Colonic mucosa (tissue), 4 donors: ENCODE measurements around the gene CPEB4. TPM values are rescaled to one million over a fixed set of nuclear protein-coding genes. Genes with fewer than 3 reads are reported as not detected.

Experiments
- DNase-seq: peaks from one replicate; pipeline ENCODE4 v3.0.0-alpha.2; 2020
- H3K27ac ChIP-seq: fragments of 200-600 bp; one replicate; pipeline ENCODE4 v1.8.0; 2021
- H3K27me3 ChIP-seq: fragments of 200-600 bp; one replicate; pipeline ENCODE4 v1.8.0; 2021
- H3K36me3 ChIP-seq: fragments of 200-600 bp; one replicate; pipeline ENCODE4 v1.8.0; 2021
- H3K4me1 ChIP-seq: fragments of 200-600 bp; one replicate; pipeline ENCODE4 v1.8.0; 2021; ENCODE audit warnings: mild to moderate bottlenecking
- H3K4me3 ChIP-seq: fragments of 200-600 bp; one replicate; pipeline ENCODE4 v1.8.0; 2021
- H3K9ac ChIP-seq, 2 donors: one replicate each; pipeline ENCODE4 v1.7.0; 2013; ENCODE audit warnings: control low read depth in 2 of 2, low read depth in 2 of 2, low read length in 2 of 2
- H3K9me3 ChIP-seq: fragments of 200-600 bp; one replicate; pipeline ENCODE4 v1.8.0; 2021
- CTCF ChIP-seq: fragments of 200-600 bp; IDR thresholded peaks from one replicate; pipeline ENCODE4 v1.8.0; 2022; ENCODE audit warnings: antibody characterized with exemption, mild to moderate bottlenecking
- intact Hi-C: fragments of 100-400 bp; cut with DNase I; formaldehyde crosslinking; loops from one replicate; pipeline ENCODE4 v1.14.1; 2022
- total RNA-seq, 2 donors: library from RNA; stranded (reverse); fragmentation: NEBNext Ultra II Directional in 1 of 2; extraction: Animal tissue kit (Norgen Biotek cat#: 25700) in 1 of 2; gene quantifications; one replicate each; pipeline ENCODE4 v1.2.1, GENCODE V29; 2021
- donor health status: healthy.
- donor health status: DM: no; HTN: no; CAD: no.
- donor health status: DM: no; HTN: no; CAD: no.

Gene CPEB4
- total RNA-seq, 2 donors from 2014 or later: 23.3 to 41.7 TPM

GRCh38 chr5:173973616-173973969, 85.4 kb downstream of the CPEB4 start:
- H3K27me3 ChIP-seq: no peaks in the 10 kb centered on the region
- H3K4me3 ChIP-seq: peak overlapping the region; percentile 40
- H3K36me3 ChIP-seq: no peaks in the 10 kb centered on the region
- intact Hi-C loops: loop anchor here (2.0 kb wide), 1 partner anchor 355 kb away; no protein-coding TSS in a partner anchor
- H3K4me1 ChIP-seq: no peaks in the 10 kb centered on the region
- no peaks in the 10 kb centered on the region for H3K9me3 ChIP-seq
- TF ChIP-seq CTCF: no peak
- no peak overlapping the region for H3K27ac ChIP-seq
- no peak for DNase-seq
- H3K9ac ChIP-seq: peak overlapping the region; percentile 28 to 67

GRCh38 chr5:173974688-173975239, 86.6 kb downstream of the CPEB4 start:
- H3K4me1 ChIP-seq: no peaks in the 10 kb centered on the region
- H3K9me3 ChIP-seq: no peaks in the 10 kb centered on the region
- H3K4me3 ChIP-seq: no peak overlapping the region
- intact Hi-C loops: no loop called here
- no peak overlapping the region for H3K9ac ChIP-seq
- no peak for DNase-seq
- H3K27me3 ChIP-seq: no peaks in the 10 kb centered on the region
- TF ChIP-seq CTCF: no peak
- no peaks in the 10 kb centered on the region for H3K36me3 ChIP-seq
- H3K27ac ChIP-seq: no peak overlapping the region

GRCh38 chr5:173981185-173981761, 93.1 kb downstream of the CPEB4 start:
- H3K4me3 ChIP-seq: no peak overlapping the region
- H3K27me3 ChIP-seq: no peaks in the 10 kb centered on the region
- no peaks in the 10 kb centered on the region for H3K4me1 ChIP-seq
- TF ChIP-seq CTCF: no peak
- no peaks in the 10 kb centered on the region for H3K36me3 ChIP-seq
- H3K9me3 ChIP-seq: no peaks in the 10 kb centered on the region
- no peak overlapping the region for H3K27ac ChIP-seq
- DNase-seq: no peak
- no peak overlapping the region for H3K9ac ChIP-seq
- intact Hi-C loops: no loop called here

GRCh38 chr5:173984218-173984617, 96.1 kb downstream of the CPEB4 start:
- intact Hi-C loops: no loop called here
- no peak overlapping the region for H3K9ac ChIP-seq
- TF ChIP-seq CTCF: no peak
- no peaks in the 10 kb centered on the region for H3K36me3 ChIP-seq
- no peak overlapping the region for H3K4me3 ChIP-seq
- no peaks in the 10 kb centered on the region for H3K9me3 ChIP-seq
- DNase-seq: no peak
- no peaks in the 10 kb centered on the region for H3K4me1 ChIP-seq
- H3K27ac ChIP-seq: no peak overlapping the region
- H3K27me3 ChIP-seq: no peaks in the 10 kb centered on the region

- no peak for DNase-seq
- TF ChIP-seq CTCF: no peak
- no peak within 1 kb of the TSS for H3K9ac ChIP-seq
- no peaks in the 10 kb centered on the region for H3K27me3 ChIP-seq
- H3K4me3 ChIP-seq: no peak within 1 kb of the TSS
- H3K9me3 ChIP-seq: no peaks in the 10 kb centered on the region
- H3K4me1 ChIP-seq: no peaks in the 10 kb centered on the region
- intact Hi-C loops: no loop called here
- H3K27ac ChIP-seq: no peak within 1 kb of the TSS
- no peaks in the 10 kb centered on the region for H3K36me3 ChIP-seq
These were observed 100.6 kb downstream of the CPEB4 start, which contains the start of gene C5orf47 for GRCh38 chr5:173988554-173989431. C5orf47 (plus strand) TSS chr5:173989170; CDS start chr5:173989264, 94 bp downstream.
